ENCODE results near the gene CCM2L. TPM values are rescaled to one million over a fixed set of nuclear protein-coding genes. Genes with fewer than 3 reads are reported as not detected.

Gene CCM2L
- total and polyA plus RNA-seq, 12 donors = 4.9 to 26.8 (median 7.9) TPM

DNA sequence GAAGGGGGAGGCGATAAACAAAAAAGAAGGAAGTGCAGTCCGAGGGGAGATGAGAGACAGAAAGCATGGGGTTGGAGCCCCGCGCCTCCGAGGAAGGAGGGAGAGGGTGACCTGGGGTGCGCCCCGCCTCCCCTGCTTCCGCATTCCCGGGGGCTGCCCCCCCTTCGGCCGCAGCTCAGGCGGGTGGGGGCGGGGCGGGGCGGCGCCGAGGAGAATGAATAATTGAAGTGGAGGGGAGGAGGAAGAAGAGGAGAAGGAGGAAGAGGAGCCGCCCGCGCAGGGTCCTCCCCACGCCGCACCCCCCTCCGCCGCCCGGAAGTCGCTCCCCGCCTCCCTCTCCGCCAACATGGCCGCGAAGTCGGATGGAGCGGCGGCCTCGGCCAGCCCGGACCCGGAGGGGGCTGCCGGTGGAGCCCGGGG, 42.4 kb upstream of the CCM2L start, which contains the start of gene XKR7:
TSS of gene XKR7 (plus strand) at position 322 of the 420 bp plus-strand sequence. CDS start at position 347, 25 bp downstream.
- no peak for ATAC-seq
- H3K4me3 ChIP-seq = peak within 1 kb of the TSS in 5 of 10 donors; percentile 13 to 41 (median 29)
- peaks cover 7 to 62% (median 52%) of the 10 kb centered on the region in 7 donors for H3K27me3 ChIP-seq

DNA sequence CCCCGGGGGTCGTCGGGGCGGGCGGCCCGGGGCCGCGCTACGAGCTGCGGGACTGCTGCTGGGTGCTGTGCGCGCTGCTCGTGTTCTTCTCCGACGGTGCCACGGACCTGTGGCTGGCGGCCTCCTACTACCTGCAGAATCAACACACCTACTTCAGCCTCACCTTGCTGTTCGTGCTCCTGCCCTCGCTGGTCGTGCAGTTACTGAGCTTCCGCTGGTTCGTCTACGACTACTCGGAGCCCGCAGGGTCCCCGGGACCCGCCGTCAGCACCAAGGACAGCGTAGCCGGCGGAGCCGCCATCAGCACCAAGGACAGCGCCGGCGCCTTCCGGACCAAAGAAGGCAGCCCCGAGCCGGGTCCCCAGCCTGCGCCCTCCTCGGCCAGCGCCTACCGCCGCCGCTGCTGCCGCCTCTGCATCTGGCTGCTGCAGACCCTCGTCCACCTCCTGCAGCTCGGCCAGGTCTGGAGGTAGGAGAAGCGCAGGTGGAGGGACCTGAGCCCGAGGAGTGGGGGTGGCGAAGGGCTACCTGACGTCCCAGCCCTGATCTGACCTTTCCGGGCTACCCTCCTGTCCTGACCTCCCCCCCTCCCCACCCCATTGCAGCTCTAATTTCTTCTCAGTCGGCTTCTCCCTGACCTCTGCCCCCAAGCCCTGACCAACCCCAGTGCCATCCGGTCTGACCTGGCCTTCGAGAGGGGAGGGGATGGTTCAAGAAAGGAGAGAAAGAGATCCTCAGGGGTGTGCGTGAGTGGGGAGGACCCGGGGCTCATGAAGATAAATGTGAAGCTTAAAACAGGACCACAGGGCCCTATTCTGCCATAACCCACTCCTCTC, 41.7 kb upstream of the CCM2L start:
- Histone ChIP-seq H3K36me3 (no peaks in the 10 kb centered on the region), H3K27me3 (peaks cover 7 to 62% (median 52%) of the 10 kb centered on the region in 7 donors), H3K27ac (no peak overlapping the region), H3K9me3 (no peaks in the 10 kb centered on the region), H3K4me3 (peak overlapping the region in 1 of 10 donors; percentile 41), H3K4me1 (peaks cover 0 to 10% (median 0%) of the 10 kb centered on the region in 9 donors)
- 3% methylated on average over 49 to 56 of the region's 57 CpGs for WGBS, 2 donors
- TF ChIP-seq, protein P1, sequence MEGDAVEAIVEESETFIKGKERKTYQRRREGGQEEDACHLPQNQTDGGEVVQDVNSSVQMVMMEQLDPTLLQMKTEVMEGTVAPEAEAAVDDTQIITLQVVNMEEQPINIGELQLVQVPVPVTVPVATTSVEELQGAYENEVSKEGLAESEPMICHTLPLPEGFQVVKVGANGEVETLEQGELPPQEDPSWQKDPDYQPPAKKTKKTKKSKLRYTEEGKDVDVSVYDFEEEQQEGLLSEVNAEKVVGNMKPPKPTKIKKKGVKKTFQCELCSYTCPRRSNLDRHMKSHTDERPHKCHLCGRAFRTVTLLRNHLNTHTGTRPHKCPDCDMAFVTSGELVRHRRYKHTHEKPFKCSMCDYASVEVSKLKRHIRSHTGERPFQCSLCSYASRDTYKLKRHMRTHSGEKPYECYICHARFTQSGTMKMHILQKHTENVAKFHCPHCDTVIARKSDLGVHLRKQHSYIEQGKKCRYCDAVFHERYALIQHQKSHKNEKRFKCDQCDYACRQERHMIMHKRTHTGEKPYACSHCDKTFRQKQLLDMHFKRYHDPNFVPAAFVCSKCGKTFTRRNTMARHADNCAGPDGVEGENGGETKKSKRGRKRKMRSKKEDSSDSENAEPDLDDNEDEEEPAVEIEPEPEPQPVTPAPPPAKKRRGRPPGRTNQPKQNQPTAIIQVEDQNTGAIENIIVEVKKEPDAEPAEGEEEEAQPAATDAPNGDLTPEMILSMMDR (IDR thresholded peaks at IDR 0.05) = no peak
- intact Hi-C loops (cut with DNase I) = loop anchor here in 1 of 10 donors (10.0 kb wide), 1 partner anchor 56 kb away; no protein-coding TSS in a partner anchor
- DNase-seq (peak; percentile 71 to 82), ATAC-seq (peak; percentile 88 to 97 (median 92))

More for the DNA sequence above, 42.4 kb upstream of the CCM2L start, which contains the start of gene XKR7:
- no peaks in the 10 kb centered on the region for H3K9me3 ChIP-seq
- no peak within 1 kb of the TSS for H3K27ac ChIP-seq
- 1 to 2% methylated on average over 16 to 38 of the region's 38 CpGs for WGBS, 2 donors
- peaks cover 0 to 10% (median 0%) of the 10 kb centered on the region in 9 donors for H3K4me1 ChIP-seq
- H3K36me3 ChIP-seq = no peaks in the 10 kb centered on the region
- DNase-seq = no peak
- intact Hi-C loops (cut with DNase I) = loop anchor here in 1 of 10 donors (10.0 kb wide), 1 partner anchor 57 kb away; no protein-coding TSS in a partner anchor
- TF ChIP-seq, protein P1 (IDR thresholded peaks at IDR 0.05) = no peak

DNA sequence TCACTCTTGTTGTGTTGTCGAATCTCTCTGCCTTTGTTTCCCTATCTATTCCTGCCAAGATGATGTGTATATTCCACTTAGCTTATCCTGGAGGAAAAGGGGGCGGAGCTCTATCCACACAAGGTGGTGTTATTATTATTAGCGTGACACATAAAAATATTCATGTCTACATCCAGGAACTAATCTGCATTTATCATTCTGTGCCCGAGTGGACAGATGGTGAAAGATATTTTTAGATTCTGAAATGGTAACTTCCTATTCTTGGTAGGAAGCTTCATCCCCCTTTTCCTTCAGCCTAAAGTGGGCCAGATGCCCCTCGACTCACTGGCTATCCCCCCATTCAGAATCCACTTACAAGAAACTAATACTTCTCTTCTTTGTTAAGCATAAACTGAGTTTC, 40.2 kb upstream of the CCM2L start:
- 49 to 61% methylated on average over 5 of the region's 5 CpGs for WGBS, 2 donors
- peaks cover 0 to 10% (median 0%) of the 10 kb centered on the region in 9 donors for H3K4me1 ChIP-seq
- H3K27ac ChIP-seq = no peak overlapping the region
- H3K27me3 ChIP-seq = peaks cover 7 to 69% (median 51%) of the 10 kb centered on the region in 7 donors
- TF ChIP-seq, protein P1 (IDR thresholded peaks at IDR 0.05) = no peak
- ATAC-seq (no peak), DNase-seq (no peak)
- intact Hi-C loops (cut with DNase I) = loop anchor here in 1 of 10 donors (10.0 kb wide), 1 partner anchor 55 kb away; no protein-coding TSS in a partner anchor
- no peak overlapping the region for H3K4me3 ChIP-seq
- no peaks in the 10 kb centered on the region for H3K9me3 ChIP-seq
- no peaks in the 10 kb centered on the region for H3K36me3 ChIP-seq

DNA sequence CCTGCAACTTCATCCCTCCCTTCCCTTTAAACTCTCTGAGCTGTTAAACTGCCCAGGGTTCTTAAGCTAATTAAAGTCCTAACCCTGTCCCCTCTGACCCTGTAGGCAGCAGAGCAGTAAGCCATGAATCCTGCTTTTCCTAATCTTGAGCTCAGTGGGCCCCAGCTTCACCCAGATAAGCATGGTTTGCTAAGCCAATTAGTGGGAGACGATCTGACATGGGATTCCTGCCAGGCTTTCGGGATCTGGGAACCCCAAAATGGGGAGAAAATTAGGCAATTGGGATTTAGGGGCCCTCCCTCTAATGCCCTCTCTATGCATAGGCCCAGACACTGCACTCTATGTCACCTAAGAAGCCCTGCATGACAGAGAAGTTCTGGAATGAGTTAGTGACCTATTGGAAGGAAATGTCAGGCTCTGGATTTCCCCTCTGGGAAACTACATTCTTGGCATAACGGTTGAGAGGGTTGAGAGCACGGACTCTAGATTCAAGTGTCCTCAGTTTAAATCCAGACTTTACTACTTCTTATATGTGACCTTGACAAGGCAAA, 37.7 kb upstream of the CCM2L start:
- intact Hi-C loops (cut with DNase I) = no loop called here
- peaks cover 0 to 59% (median 30%) of the 10 kb centered on the region in 7 donors for H3K27me3 ChIP-seq
- H3K4me1 ChIP-seq = peaks cover 0 to 9% (median 0%) of the 10 kb centered on the region in 9 donors
- H3K36me3 ChIP-seq = no peaks in the 10 kb centered on the region
- ATAC-seq (no peak), DNase-seq (no peak)
- 14 to 19% methylated on average over 4 of the region's 4 CpGs for WGBS, 2 donors
- no peak overlapping the region for H3K27ac ChIP-seq
- no peaks in the 10 kb centered on the region for H3K9me3 ChIP-seq
- no peak overlapping the region for H3K4me3 ChIP-seq
- TF ChIP-seq, protein P1 (IDR thresholded peaks at IDR 0.05) = no peak

All from heart right ventricle (tissue), 16 donors.